Loucy (cell line): ENCODE data around the gene TMEM52.

Experiments used
- EZH2phosphoT487 ChIP-seq: fragments of 200-600 bp; IDR thresholded peaks from 2 replicates; pipeline ENCODE4 v1.6.1; 2018; ENCODE audit warnings: antibody characterized with exemption, mild to moderate bottlenecking, moderate library complexity, borderline replicate concordance
- TF ChIP-seq, protein P1 (sequence below): fragments of 200-600 bp; sonication (generic); conservative IDR thresholded peaks from 2 replicates; pipeline ENCODE4 v1.5.1; 2014; ENCODE audit warnings: mild to moderate bottlenecking, antibody characterized with exemption, low read length

DNA sequence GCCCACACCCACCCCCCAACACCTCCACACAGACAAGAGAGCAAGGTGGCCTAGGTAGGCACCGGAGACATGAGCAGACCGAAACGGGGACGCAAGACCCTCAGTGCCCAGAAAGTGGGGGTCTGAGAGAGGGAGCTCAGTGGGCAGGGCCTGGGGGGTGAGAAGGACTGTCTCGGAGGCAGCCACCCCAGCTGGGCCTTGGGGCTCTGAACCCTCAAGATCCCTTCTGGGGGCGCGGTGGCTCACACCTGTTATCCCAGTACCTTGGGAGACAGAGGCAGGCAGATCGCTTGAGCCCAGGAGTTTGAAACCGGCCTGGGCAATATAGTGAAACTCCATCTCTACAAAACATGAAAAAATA, 19.1 kb downstream of the TMEM52 start:
- TF ChIP-seq, protein P1, sequence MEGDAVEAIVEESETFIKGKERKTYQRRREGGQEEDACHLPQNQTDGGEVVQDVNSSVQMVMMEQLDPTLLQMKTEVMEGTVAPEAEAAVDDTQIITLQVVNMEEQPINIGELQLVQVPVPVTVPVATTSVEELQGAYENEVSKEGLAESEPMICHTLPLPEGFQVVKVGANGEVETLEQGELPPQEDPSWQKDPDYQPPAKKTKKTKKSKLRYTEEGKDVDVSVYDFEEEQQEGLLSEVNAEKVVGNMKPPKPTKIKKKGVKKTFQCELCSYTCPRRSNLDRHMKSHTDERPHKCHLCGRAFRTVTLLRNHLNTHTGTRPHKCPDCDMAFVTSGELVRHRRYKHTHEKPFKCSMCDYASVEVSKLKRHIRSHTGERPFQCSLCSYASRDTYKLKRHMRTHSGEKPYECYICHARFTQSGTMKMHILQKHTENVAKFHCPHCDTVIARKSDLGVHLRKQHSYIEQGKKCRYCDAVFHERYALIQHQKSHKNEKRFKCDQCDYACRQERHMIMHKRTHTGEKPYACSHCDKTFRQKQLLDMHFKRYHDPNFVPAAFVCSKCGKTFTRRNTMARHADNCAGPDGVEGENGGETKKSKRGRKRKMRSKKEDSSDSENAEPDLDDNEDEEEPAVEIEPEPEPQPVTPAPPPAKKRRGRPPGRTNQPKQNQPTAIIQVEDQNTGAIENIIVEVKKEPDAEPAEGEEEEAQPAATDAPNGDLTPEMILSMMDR, result no peak
- TF ChIP-seq EZH2phosphoT487, result no peak
